Measurements from ENCODE around the gene SLC12A5.

DNA sequence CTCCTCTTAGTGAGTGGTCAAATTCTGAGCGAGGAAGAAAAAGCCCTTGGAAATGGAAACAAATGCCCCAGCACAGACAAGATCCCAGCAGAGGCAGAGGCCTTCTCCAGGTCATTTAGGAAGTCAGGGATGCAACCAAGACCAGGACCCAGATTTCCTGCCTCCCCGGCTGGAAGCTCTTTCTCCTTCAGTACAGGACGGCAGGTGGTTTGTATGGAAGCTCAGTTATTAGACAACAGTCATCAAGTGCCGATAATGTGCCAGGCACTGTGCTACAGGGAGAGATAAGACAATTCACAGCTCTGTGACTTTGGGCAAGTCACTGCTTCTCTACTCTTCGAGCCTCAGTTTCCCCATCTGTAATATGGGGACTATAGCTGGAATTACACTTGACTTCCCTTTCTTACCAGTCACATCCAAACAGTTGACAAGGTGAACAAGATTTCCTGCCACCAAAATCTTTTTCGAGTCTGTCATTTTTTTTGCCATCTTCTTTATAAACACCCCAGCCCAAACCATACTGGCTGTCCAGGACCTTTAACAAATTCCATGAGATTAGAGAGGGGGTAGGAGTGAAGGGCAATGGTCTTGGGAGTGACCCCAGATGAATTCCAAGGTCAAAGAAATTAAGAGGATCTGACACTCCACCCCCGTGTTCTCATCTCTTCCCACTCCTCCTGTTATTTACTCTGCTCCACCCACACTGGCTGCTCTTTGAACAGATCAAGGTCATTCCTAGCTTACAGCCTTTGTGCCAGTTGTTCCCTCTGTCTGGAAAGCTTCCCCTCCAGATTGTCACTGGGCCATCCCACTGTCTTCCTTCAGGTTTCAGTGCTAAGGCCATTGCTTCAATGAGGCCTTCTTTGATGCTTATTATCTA, 14.3 kb upstream of the SLC12A5 start:
- TF ChIP-seq, protein P1, sequence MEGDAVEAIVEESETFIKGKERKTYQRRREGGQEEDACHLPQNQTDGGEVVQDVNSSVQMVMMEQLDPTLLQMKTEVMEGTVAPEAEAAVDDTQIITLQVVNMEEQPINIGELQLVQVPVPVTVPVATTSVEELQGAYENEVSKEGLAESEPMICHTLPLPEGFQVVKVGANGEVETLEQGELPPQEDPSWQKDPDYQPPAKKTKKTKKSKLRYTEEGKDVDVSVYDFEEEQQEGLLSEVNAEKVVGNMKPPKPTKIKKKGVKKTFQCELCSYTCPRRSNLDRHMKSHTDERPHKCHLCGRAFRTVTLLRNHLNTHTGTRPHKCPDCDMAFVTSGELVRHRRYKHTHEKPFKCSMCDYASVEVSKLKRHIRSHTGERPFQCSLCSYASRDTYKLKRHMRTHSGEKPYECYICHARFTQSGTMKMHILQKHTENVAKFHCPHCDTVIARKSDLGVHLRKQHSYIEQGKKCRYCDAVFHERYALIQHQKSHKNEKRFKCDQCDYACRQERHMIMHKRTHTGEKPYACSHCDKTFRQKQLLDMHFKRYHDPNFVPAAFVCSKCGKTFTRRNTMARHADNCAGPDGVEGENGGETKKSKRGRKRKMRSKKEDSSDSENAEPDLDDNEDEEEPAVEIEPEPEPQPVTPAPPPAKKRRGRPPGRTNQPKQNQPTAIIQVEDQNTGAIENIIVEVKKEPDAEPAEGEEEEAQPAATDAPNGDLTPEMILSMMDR (conservative IDR thresholded peaks at IDR 0.05 in 1 of 2, IDR thresholded peaks at IDR 0.05 in 1 of 2; ENCODE audit: low read depth in 1 of 2, low read length in 2 of 2) = no peak
- TF ChIP-seq EZH2 (IDR thresholded peaks at IDR 0.05; ENCODE audit: low read length, missing control alignments) = no peak
